GM12878 (cell line): ENCODE results near the gene AATF.

Experiments
- CTCF ChIP-seq, 3 experiments: IDR thresholded peaks in 2 of 3; conservative IDR thresholded peaks in 1 of 3; 2 replicates each; pipeline ENCODE4 v1.5.1; 2011; ENCODE audit warnings: low read depth in 3 of 3, low read length in 3 of 3, mild to moderate bottlenecking in 3 of 3, control low read depth in 2 of 3, moderate library complexity in 2 of 3, inconsistent platforms in 1 of 3, mixed read lengths in 1 of 3; ENCODE audit not compliant: control insufficient read depth in 2 of 3, insufficient read depth in 1 of 3; ENCODE audit errors: extremely low read depth in 1 of 3
- EZH2 ChIP-seq: IDR thresholded peaks from 2 replicates; pipeline ENCODE4 v1.6.1; 2012; ENCODE audit warnings: low read depth, mild to moderate bottlenecking, control low read depth, inconsistent platforms, low read length, borderline replicate concordance; ENCODE audit not compliant: control insufficient read depth
- FOS ChIP-seq: IDR thresholded peaks from 3 replicates; pipeline ENCODE4 v1.6.1; 2011; ENCODE audit warnings: borderline replicate concordance; ENCODE audit not compliant: insufficient read length; ENCODE audit errors: extremely low read depth
- HCFC1 ChIP-seq: fragments of 150-350 bp; IDR thresholded peaks from 2 replicates; pipeline ENCODE4 v1.6.1; 2014; ENCODE audit warnings: low read length
- HDAC2 ChIP-seq: fragments of 200-600 bp; sonication (generic); IDR thresholded peaks from 2 replicates; pipeline ENCODE4 v1.6.1; 2017
- KDM1A ChIP-seq: fragments of 200-600 bp; sonication (generic); IDR thresholded peaks from 2 replicates; pipeline ENCODE4 v1.6.1; 2016; ENCODE audit warnings: borderline replicate concordance
- LARP7 ChIP-seq: fragments of 450-650 bp; IDR thresholded peaks from 2 replicates; pipeline ENCODE4 v1.6.1; 2017; ENCODE audit warnings: mild to moderate bottlenecking
- POLR2A ChIP-seq: IDR thresholded peaks from 2 replicates; pipeline ENCODE4 v1.6.1; 2011; ENCODE audit warnings: low read depth, mild to moderate bottlenecking, low read length
- ZSCAN29 ChIP-seq: fragments of 450-650 bp; IDR thresholded peaks from 2 replicates; pipeline ENCODE4 v1.6.1; 2017; ENCODE audit warnings: mild to moderate bottlenecking, moderate library complexity
- TF ChIP-seq, protein P1 (sequence below): IDR thresholded peaks from 2 replicates; pipeline ENCODE4 v1.6.1; 2011; ENCODE audit warnings: borderline replicate concordance, low read depth, mild to moderate bottlenecking, moderate library complexity, mixed read lengths, low read length; ENCODE audit not compliant: insufficient read depth; ENCODE audit errors: extremely low read length
- TF ChIP-seq, protein P2 (sequence below): IDR thresholded peaks from 2 replicates; pipeline ENCODE4 v1.6.1; 2012; ENCODE audit warnings: low read depth, low read length, improper control_type of control experiment
- TF ChIP-seq, protein P3 (sequence below): IDR thresholded peaks from 2 replicates; pipeline ENCODE4 v1.6.1; 2012; ENCODE audit warnings: low read length, inconsistent platforms

- TF ChIP-seq CTCF (IDR thresholded peaks at IDR 0.05 in 2 of 3, conservative IDR thresholded peaks at IDR 0.05 in 1 of 3; ENCODE audit: control insufficient read depth in 2 of 3, extremely low read depth in 1 of 3, insufficient read depth in 1 of 3, low read depth in 3 of 3, low read length in 3 of 3) (no peak), HCFC1 (no peak), EZH2 (no peak), POLR2A (no peak), HDAC2 (no peak), KDM1A (no peak), FOS (no peak), LARP7 (no peak), ZSCAN29 (no peak)
- TF ChIP-seq, protein P1, sequence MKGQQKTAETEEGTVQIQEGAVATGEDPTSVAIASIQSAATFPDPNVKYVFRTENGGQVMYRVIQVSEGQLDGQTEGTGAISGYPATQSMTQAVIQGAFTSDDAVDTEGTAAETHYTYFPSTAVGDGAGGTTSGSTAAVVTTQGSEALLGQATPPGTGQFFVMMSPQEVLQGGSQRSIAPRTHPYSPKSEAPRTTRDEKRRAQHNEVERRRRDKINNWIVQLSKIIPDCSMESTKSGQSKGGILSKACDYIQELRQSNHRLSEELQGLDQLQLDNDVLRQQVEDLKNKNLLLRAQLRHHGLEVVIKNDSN: no peak
- TF ChIP-seq, protein P2, sequence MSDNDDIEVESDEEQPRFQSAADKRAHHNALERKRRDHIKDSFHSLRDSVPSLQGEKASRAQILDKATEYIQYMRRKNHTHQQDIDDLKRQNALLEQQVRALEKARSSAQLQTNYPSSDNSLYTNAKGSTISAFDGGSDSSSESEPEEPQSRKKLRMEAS: no peak
- TF ChIP-seq, protein P3, sequence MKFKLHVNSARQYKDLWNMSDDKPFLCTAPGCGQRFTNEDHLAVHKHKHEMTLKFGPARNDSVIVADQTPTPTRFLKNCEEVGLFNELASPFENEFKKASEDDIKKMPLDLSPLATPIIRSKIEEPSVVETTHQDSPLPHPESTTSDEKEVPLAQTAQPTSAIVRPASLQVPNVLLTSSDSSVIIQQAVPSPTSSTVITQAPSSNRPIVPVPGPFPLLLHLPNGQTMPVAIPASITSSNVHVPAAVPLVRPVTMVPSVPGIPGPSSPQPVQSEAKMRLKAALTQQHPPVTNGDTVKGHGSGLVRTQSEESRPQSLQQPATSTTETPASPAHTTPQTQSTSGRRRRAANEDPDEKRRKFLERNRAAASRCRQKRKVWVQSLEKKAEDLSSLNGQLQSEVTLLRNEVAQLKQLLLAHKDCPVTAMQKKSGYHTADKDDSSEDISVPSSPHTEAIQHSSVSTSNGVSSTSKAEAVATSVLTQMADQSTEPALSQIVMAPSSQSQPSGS: no peak
These were observed 143.3 kb downstream of the AATF start for GRCh38 chr17:37092071-37092470.
